Panc1 (cell line): ENCODE results near the gene VWA5B1. TPM values are rescaled to one million over a fixed set of nuclear protein-coding genes. Genes with fewer than 3 reads are reported as not detected.

ENCODE experiments used
- ATAC-seq: fragments of 200-7000 bp; cut with Tn5 transposase; 2 replicates; pipeline ENCODE4 v1.9.1; 2020; ENCODE audit warnings: mild to moderate bottlenecking, moderate library complexity
- Bru-seq: library from RNA; stranded (reverse); fragments of 400-500 nt; gene quantifications from one replicate; lab custom pipeline; 2021; lab: Mats Ljungman, UMichigan
- BruChase-seq, 2 experiments: library from RNA; stranded (reverse); fragments of 400-500 nt; gene quantifications; one replicate each; lab custom pipeline; 2021; lab: Mats Ljungman, UMichigan
- BruUV-seq: library from RNA; stranded (reverse); fragments of 400-500 nt; replicated peaks from 2 replicates; lab custom pipeline; 2021; lab: Mats Ljungman, UMichigan
- CTCF ChIA-PET: fragments of 300-600 bp; sonication (Branson Sonifier 250); formaldehyde crosslinking; loops from one replicate; lab custom pipeline; 2022; ENCODE audit warnings: antibody characterized with exemption; lab: Charles Lee
- POLR2A ChIA-PET: fragments of 300-600 bp; sonication (Branson Sonifier 250); formaldehyde crosslinking; loops from one replicate; lab custom pipeline; 2022; ENCODE audit warnings: antibody characterized with exemption; lab: Charles Lee
- DNase-seq: peaks from one replicate; pipeline ENCODE4 v3.0.0-alpha.2; 2010; ENCODE audit warnings: low read depth, low spot score
- H3K27ac ChIP-seq: 2 replicates; pipeline ENCODE4 v1.5.1; 2011; ENCODE audit warnings: mild to moderate bottlenecking, low read length, inconsistent platforms
- H3K27me3 ChIP-seq: fragments of 200-500 bp; sonication (Bioruptor generic); 2 replicates; pipeline ENCODE4 v1.6.0; 2014; ENCODE audit warnings: low read length, inconsistent platforms; ENCODE audit not compliant: control insufficient read depth, insufficient read depth
- H3K36me3 ChIP-seq: fragments of 200-500 bp; sonication (Bioruptor generic); 2 replicates; pipeline ENCODE4 v1.5.1; 2014; ENCODE audit warnings: inconsistent platforms, mild to moderate bottlenecking, low read length, moderate library complexity; ENCODE audit not compliant: control insufficient read depth, insufficient read depth
- H3K4me1 ChIP-seq: 2 replicates; pipeline ENCODE4 v1.5.1; 2011; ENCODE audit warnings: inconsistent platforms, mild to moderate bottlenecking, low read length, moderate library complexity; ENCODE audit not compliant: control insufficient read depth, insufficient read depth
- H3K4me3 ChIP-seq, 2 experiments: 2 replicates each; pipeline ENCODE4 v1.5.1; 2011 to 2012; ENCODE audit warnings: low read depth in 2 of 2, low read length in 2 of 2, mild to moderate bottlenecking in 2 of 2, inconsistent platforms in 1 of 2, moderate library complexity in 1 of 2
- H3K9me3 ChIP-seq: fragments of 200-500 bp; sonication (Bioruptor generic); 2 replicates; pipeline ENCODE4 v1.5.1; 2014; ENCODE audit warnings: low read depth, mild to moderate bottlenecking, inconsistent platforms, low read length, moderate library complexity; ENCODE audit not compliant: control insufficient read depth, insufficient read depth
- CTCF ChIP-seq: fragments of 450-650 bp; IDR thresholded peaks from 2 replicates; pipeline ENCODE4 v1.5.1; 2017; ENCODE audit warnings: mild to moderate bottlenecking
- POLR2AphosphoS5 ChIP-seq: IDR thresholded peaks from 2 replicates; pipeline ENCODE4 v1.6.1; 2012; ENCODE audit warnings: mild to moderate bottlenecking, low read depth, low read length, moderate library complexity
- SIN3A ChIP-seq: IDR thresholded peaks from 2 replicates; pipeline ENCODE4 v1.6.1; 2012; ENCODE audit warnings: low read depth, mild to moderate bottlenecking, low read length, moderate library complexity, borderline replicate concordance; ENCODE audit not compliant: insufficient read depth
- TCF7L2 ChIP-seq: IDR thresholded peaks from 2 replicates; pipeline ENCODE4 v1.6.1; 2011; ENCODE audit warnings: mild to moderate bottlenecking, low read depth, low read length, inconsistent platforms
- in situ Hi-C: cut with HindIII; loops from 2 replicates; pipeline ENCODE4 v1.10.0; 2016; ENCODE audit warnings: low sequenced_read_pairs, low pct_unique_long_range_greater_than_20kb
- intact Hi-C: fragments of 100-400 bp; cut with micrococcal nuclease; formaldehyde crosslinking; loops from one replicate; pipeline ENCODE4 v1.10.0; 2022; ENCODE audit not compliant: unreplicated experiment
- long read RNA-seq: library from polyadenylated mRNA; unstranded; transcript quantifications from one replicate; pipeline ENCODE4 v2.0.0, GENCODE V29; 2021; ENCODE audit not compliant: unreplicated experiment
- polyA plus RNA-seq: library from polyadenylated mRNA; unstranded; fragments of >200 nt; gene quantifications from one replicate; pipeline ENCODE4 v1.2.1, GENCODE V29; 2012; ENCODE audit warnings: missing spikeins; ENCODE audit not compliant: insufficient read length
- total RNA-seq: library from RNA; stranded (reverse); gene quantifications from one replicate; pipeline ENCODE4 v1.2.1, GENCODE V29; 2021; ENCODE audit not compliant: unreplicated experiment
- TF ChIP-seq, protein P1 (sequence below), 2 experiments: IDR thresholded peaks; 2 replicates each; pipeline ENCODE4 v1.6.1; 2011 to 2012; ENCODE audit warnings: low read depth in 2 of 2, control low read depth in 1 of 2, low read length in 1 of 2, mild to moderate bottlenecking in 1 of 2, moderate library complexity in 1 of 2; ENCODE audit not compliant: insufficient read depth in 1 of 2

Gene VWA5B1
- total RNA-seq (not detected), Bru-seq, nascent RNA (not detected), BruChase-seq, experiment 1, labeled RNA remaining after a 2-hour chase (not detected), BruChase-seq, experiment 2, labeled RNA remaining after a 6-hour chase (not detected)
- polyA plus RNA-seq: not detected
- long read RNA-seq: 0 reads

GRCh38 chr1:20290624-20291597 lies at the start of gene VWA5B1:
Gene VWA5B1, plus strand, starts transcription at chr1:20290875. Its CDS starts 19,727 bp downstream, at chr1:20310602.
- no peaks in the 10 kb centered on the region for H3K36me3 ChIP-seq
- CTCF ChIA-PET: interaction anchor here (0.6 kb wide), 2 partner anchors 357 to 519 kb away, joined by 3 to 6 read pairs; no protein-coding TSS in a partner anchor
- in situ Hi-C loops: no loop called here
- intact Hi-C loops: no loop called here
- no peak within 1 kb of the TSS for H3K4me3 ChIP-seq
- H3K4me1 ChIP-seq: no peaks in the 10 kb centered on the region
- no peak for TF ChIP-seq SIN3A
- BruUV-seq: no TSS peak
- ATAC-seq: 0 out of 2 replicates have a peak, but pooled peaks have one; percentile 17
- DNase-seq: no peak
- no peaks in the 10 kb centered on the region for H3K9me3 ChIP-seq
- peaks cover 9% of the 10 kb centered on the region; the same call in 1 of the 2 replicates for H3K27me3 ChIP-seq
- H3K27ac ChIP-seq: no peak within 1 kb of the TSS
- POLR2A ChIA-PET: interaction anchor here (0.6 kb wide), 1 partner anchor 1504 kb away, joined by 10 read pairs; no protein-coding TSS in a partner anchor

GRCh38 chr1:20242890-20243479 lies 47.7 kb upstream of the VWA5B1 start:
- H3K36me3 ChIP-seq: no peaks in the 10 kb centered on the region
- no peak for ATAC-seq
- no peak for DNase-seq
- intact Hi-C loops (no loop called here), in situ Hi-C loops (no loop called here)
- peaks cover 18% of the 10 kb centered on the region for H3K27me3 ChIP-seq
- no peaks in the 10 kb centered on the region for H3K9me3 ChIP-seq
- no peak overlapping the region for H3K27ac ChIP-seq
- no TSS peak for BruUV-seq
- H3K4me3 ChIP-seq: no peak overlapping the region
- no peaks in the 10 kb centered on the region for H3K4me1 ChIP-seq
- ChIA-PET POLR2A (no interaction called here), CTCF (no interaction called here)
- no peak for TF ChIP-seq SIN3A
- no peak for TF ChIP-seq TCF7L2
- TF ChIP-seq CTCF: peak; percentile 14; the same call in 1 of the 2 replicates

GRCh38 chr1:20248971-20249612 lies 41.6 kb upstream of the VWA5B1 start:
- DNase-seq: no peak
- H3K27ac ChIP-seq: no peak overlapping the region
- peaks cover 6% of the 10 kb centered on the region; the same call in 1 of the 2 replicates for H3K27me3 ChIP-seq
- no TSS peak for BruUV-seq
- H3K9me3 ChIP-seq: no peaks in the 10 kb centered on the region
- no peak overlapping the region for H3K4me3 ChIP-seq
- CTCF ChIA-PET: interaction anchor here (0.6 kb wide), 1 partner anchor 230 kb away, joined by 10 read pairs; no protein-coding TSS in a partner anchor
- peaks cover 4% of the 10 kb centered on the region; the same call in 1 of the 2 replicates for H3K4me1 ChIP-seq
- H3K36me3 ChIP-seq: no peaks in the 10 kb centered on the region
- ATAC-seq: no peak
- POLR2A ChIA-PET: no interaction called here
- TF ChIP-seq, protein P1, sequence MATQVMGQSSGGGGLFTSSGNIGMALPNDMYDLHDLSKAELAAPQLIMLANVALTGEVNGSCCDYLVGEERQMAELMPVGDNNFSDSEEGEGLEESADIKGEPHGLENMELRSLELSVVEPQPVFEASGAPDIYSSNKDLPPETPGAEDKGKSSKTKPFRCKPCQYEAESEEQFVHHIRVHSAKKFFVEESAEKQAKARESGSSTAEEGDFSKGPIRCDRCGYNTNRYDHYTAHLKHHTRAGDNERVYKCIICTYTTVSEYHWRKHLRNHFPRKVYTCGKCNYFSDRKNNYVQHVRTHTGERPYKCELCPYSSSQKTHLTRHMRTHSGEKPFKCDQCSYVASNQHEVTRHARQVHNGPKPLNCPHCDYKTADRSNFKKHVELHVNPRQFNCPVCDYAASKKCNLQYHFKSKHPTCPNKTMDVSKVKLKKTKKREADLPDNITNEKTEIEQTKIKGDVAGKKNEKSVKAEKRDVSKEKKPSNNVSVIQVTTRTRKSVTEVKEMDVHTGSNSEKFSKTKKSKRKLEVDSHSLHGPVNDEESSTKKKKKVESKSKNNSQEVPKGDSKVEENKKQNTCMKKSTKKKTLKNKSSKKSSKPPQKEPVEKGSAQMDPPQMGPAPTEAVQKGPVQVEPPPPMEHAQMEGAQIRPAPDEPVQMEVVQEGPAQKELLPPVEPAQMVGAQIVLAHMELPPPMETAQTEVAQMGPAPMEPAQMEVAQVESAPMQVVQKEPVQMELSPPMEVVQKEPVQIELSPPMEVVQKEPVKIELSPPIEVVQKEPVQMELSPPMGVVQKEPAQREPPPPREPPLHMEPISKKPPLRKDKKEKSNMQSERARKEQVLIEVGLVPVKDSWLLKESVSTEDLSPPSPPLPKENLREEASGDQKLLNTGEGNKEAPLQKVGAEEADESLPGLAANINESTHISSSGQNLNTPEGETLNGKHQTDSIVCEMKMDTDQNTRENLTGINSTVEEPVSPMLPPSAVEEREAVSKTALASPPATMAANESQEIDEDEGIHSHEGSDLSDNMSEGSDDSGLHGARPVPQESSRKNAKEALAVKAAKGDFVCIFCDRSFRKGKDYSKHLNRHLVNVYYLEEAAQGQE (IDR thresholded peaks at IDR 0.05; ENCODE audit: insufficient read depth in 1 of 2, low read depth in 2 of 2, low read length in 1 of 2): no peak
- TF ChIP-seq TCF7L2 (no peak), POLR2AphosphoS5 (no peak), CTCF (no peak), SIN3A (no peak)
- intact Hi-C loops: no loop called here
- in situ Hi-C loops: no loop called here
